A204.1 (cell line): ENCODE results near the gene SLC25A25.
A peak's percentile ranks its signal among the peaks of the same experiment; 100 is the strongest.

Experiments used
- FAIRE-seq: peaks from 2 replicates; lab custom pipeline; 2012; peaks lifted over from hg19 to GRCh38; lab: Jason Lieb, UNC

SLC25A25 gene

GRCh38 chr9:128072144-128073021 is 4.4 kb downstream of the SLC25A25 start:
- FAIRE-seq, result no peak

- no peak for FAIRE-seq
Measured at GRCh38 chr9:128073253-128073886, 5.3 kb downstream of the SLC25A25 start.

GRCh38 chr9:128077847-128078503 is 9.9 kb downstream of the SLC25A25 start:
- no peak for FAIRE-seq

- FAIRE-seq, result no peak
Measured at GRCh38 chr9:128078504-128079434, 10.7 kb downstream of the SLC25A25 start.

GRCh38 chr9:128080206-128080605 is 12.2 kb downstream of the SLC25A25 start:
- no peak for FAIRE-seq

- no peak for FAIRE-seq
Measured at GRCh38 chr9:128081056-128081455, 13.0 kb downstream of the SLC25A25 start.

- no peak for FAIRE-seq
Measured at GRCh38 chr9:128082151-128082550, 14.1 kb downstream of the SLC25A25 start.

GRCh38 chr9:128084746-128085145 is 16.7 kb downstream of the SLC25A25 start:
- no peak for FAIRE-seq

- FAIRE-seq, result no peak
Measured at GRCh38 chr9:128085943-128086342, 17.9 kb downstream of the SLC25A25 start.

- FAIRE-seq, result no peak
Measured at GRCh38 chr9:128087262-128087661, 19.2 kb downstream of the SLC25A25 start.

GRCh38 chr9:128088253-128088945 is 20.4 kb downstream of the SLC25A25 start:
- no peak for FAIRE-seq

- no peak for FAIRE-seq
Measured at GRCh38 chr9:128089299-128089698, 21.3 kb downstream of the SLC25A25 start.

GRCh38 chr9:128091144-128091543 is 23.1 kb downstream of the SLC25A25 start:
- FAIRE-seq, result peak; percentile 51

GRCh38 chr9:128091571-128091970 is 23.5 kb downstream of the SLC25A25 start:
- no peak for FAIRE-seq

- FAIRE-seq, result no peak
Measured at GRCh38 chr9:128092199-128092977, 24.4 kb downstream of the SLC25A25 start.

- FAIRE-seq, result no peak
Measured at GRCh38 chr9:128093011-128093410, 25.0 kb downstream of the SLC25A25 start.

GRCh38 chr9:128094166-128094949 is 26.3 kb downstream of the SLC25A25 start:
- peak; percentile 97 for FAIRE-seq

GRCh38 chr9:128094950-128095544 is 27.0 kb downstream of the SLC25A25 start:
- FAIRE-seq, result no peak
